GM12864 (cell line): ENCODE data around the gene KLC4.
"Not testable (repeated sequence)": the region's sequence is repeated elsewhere in the genome, so short reads cannot be mapped to it uniquely, and the experiment has no call there.

Source experiments
- DNase-seq: peaks from one replicate; pipeline ENCODE4 v3.0.0-alpha.2; 2011; ENCODE audit warnings: low read depth
- H3K4me3 ChIP-seq: 2 replicates; pipeline ENCODE4 v1.5.1; 2011; ENCODE audit warnings: mild to moderate bottlenecking, low read depth, low read length, control low read depth
- TF ChIP-seq, protein P1 (sequence below): IDR thresholded peaks from 2 replicates; pipeline ENCODE4 v1.5.1; 2011; ENCODE audit warnings: low read depth, mild to moderate bottlenecking, moderate library complexity, low read length, control low read depth, inconsistent platforms; ENCODE audit errors: missing control alignments

The KLC4 gene

DNA sequence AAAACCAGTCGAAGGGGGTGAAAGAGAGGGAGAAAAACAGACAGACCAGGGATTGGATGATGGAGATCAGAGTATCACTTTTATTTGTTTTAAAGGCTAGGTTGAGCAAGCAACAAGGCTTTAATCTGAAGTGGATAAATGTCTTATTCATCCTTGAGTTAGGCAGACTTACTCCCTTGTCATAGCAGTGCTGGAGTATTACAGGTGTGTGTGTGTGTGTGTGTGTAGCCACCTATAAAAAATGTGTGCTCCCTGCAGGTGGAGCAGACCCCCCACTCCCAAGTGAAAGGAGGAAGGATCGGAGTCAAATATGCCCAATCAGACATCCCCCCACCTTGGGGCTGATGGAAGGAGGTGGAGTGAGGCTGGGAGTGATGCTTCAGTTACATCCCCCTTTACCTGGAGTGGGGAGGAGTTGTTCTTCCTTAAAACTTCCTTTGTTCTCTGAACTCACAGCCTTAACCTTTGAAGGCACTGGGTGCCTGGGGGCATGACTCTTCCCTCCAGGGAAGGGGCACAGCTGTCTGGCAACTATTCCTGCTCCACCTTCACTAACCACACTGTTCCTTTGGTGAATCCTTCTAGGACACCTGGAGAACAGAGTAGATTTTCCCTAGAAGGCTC lies 43.9 kb downstream of the KLC4 start:
- TF ChIP-seq, protein P1, sequence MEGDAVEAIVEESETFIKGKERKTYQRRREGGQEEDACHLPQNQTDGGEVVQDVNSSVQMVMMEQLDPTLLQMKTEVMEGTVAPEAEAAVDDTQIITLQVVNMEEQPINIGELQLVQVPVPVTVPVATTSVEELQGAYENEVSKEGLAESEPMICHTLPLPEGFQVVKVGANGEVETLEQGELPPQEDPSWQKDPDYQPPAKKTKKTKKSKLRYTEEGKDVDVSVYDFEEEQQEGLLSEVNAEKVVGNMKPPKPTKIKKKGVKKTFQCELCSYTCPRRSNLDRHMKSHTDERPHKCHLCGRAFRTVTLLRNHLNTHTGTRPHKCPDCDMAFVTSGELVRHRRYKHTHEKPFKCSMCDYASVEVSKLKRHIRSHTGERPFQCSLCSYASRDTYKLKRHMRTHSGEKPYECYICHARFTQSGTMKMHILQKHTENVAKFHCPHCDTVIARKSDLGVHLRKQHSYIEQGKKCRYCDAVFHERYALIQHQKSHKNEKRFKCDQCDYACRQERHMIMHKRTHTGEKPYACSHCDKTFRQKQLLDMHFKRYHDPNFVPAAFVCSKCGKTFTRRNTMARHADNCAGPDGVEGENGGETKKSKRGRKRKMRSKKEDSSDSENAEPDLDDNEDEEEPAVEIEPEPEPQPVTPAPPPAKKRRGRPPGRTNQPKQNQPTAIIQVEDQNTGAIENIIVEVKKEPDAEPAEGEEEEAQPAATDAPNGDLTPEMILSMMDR: no peak
- no peak for DNase-seq
- no peak overlapping the region for H3K4me3 ChIP-seq

DNA sequence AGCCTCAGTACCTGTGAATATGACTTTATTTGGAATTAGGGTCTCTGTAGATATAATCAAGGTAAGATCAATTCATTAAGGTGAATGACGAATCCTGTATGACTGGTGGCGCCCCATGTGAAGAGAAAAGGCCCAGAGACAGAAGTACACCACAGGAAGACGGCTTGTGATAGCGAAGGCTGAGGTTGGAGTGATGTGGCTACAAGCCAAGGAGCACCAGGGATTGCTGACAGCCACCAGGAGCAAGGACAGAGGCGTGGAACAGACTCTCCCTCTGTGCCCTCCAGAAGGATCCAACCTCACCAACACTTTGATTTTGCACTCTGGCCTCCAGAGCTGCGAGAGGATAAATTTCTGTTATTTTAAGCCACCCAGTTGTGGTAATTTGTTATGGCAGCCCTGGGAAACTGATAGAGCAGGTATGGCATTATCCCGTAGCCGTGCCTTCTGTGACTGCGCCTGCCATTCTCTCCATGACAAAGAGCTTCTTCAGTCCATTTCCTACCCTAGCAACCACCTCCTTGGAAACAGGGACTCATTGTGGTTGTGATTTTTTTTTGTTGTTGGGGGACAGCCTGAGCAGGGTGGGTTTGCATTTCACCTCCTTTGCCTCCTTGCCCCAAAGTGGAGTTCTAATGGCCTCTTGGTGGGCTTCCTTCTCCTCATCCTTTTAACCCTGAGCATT lies 46.2 kb downstream of the KLC4 start:
- TF ChIP-seq, protein P1: no peak
- H3K4me3 ChIP-seq: no peak overlapping the region
- DNase-seq: no peak

DNA sequence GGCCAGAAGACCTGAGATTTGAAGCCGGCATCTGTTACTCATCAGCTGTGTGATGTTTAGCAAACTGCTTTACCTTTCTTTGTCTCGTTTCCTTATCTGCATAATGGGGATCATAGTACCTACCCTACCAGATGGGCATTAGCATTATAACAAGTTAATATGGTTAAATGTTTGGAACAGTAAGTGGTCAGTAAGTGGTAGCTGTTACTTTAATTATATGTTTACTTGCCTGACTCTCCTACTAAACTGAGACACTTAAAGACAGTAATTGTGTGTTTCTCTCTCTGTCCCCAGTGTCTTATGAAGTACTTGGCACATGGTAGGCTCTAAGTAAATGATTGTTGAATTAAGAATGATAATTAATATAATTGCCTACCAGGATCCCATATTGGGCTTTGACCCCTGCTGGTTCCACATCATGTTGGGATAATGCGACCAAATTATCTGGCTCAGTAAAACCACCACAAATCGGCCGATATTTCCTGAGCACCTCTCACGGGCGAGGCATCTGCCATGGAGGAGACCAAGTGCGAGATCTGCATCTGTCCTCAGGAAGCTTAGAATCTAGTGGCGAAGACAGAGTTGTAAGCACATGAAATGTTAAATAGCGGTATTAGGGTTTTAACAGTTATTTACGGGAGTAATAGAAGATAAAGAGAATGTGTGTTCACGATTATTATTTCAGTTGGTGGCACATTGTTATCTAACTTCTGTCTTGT lies 48.1 kb downstream of the KLC4 start:
- TF ChIP-seq, protein P1: no peak
- DNase-seq: no peak
- no peak overlapping the region for H3K4me3 ChIP-seq

DNA sequence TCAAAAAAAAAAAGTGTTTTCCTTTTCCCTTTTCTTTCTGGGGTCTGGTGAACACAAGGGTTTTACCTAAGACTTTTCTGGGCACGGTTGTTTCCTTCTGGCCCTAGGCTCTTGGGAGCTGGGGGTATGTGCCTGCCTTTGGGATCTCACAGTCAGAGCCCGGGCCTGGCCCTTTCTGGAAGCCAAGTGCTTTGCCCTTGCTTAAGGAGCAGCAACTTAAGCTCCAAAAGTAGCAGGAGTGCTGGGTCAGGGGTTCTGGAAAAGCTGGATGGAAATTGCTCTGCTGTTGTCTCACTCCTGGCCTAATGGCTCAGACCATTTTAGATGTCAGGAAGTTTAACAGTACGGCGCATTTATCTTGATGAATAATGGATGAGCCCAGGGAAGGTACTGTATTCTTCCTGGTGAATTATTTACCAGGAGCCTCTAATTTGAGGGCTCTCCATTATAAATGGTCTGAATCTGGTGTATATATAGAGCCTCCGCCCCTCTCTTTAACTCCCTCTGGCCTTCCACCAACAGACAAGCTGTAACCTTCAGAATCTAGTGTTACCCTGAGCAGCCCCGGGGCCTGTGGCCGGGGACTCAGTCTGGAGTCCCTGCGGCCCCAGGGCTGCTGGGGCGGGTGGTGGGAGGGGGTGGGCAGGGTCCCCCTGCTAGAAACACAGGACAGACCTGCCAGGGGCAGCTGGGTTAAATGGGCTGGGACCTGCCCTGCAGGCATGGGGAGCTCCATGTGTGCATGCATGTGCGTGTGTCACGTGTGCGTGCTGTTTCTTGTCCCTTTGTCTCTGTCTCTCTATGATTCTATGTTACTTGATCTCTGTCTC lies 54.2 kb downstream of the KLC4 start:
- DNase-seq: no peak
- TF ChIP-seq, protein P1: no peak
- H3K4me3 ChIP-seq: no peak overlapping the region

DNA sequence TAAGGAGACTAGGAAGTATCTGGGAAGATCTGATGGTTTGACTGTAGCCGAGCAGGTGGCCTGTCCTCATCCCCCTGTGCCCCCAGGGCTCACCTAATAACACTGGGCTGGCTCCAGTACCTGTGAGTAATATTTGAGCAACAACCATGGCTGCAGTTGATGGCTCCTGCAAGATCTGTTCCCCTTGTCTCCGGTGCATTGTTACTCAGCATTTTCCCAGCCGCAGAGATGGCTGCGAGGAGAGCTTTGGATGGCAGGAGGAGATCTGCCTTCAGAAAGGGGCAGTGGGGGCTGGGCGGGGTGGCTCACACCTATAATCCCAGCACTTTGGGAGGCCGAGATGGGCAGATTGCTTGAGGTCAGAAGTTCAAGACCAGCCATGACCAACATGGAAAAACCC lies 55.9 kb downstream of the KLC4 start:
- no peak for DNase-seq
- no peak overlapping the region for H3K4me3 ChIP-seq
- TF ChIP-seq, protein P1: no peak

DNA sequence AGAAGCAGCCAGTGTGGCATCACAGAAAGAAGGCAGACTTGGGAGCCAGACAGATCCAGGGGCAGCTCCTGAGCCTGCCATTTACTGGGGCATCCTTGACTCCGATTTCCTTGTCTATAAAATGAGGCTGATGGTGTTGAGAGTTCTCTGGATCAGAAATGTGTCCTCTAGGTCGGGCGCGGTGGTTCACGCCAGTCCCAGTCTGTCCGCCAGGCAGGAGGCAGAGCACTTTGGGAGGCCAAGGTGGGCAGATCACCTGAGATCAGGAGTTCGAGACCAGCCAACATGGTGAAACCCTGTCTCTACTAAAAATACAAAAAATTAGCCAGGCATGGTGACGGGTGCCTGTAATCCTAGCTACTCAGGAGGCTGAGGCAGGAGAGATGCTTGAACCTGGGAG lies 58.0 kb downstream of the KLC4 start:
- H3K4me3 ChIP-seq, DNase-seq: not testable (repeated sequence)

DNA sequence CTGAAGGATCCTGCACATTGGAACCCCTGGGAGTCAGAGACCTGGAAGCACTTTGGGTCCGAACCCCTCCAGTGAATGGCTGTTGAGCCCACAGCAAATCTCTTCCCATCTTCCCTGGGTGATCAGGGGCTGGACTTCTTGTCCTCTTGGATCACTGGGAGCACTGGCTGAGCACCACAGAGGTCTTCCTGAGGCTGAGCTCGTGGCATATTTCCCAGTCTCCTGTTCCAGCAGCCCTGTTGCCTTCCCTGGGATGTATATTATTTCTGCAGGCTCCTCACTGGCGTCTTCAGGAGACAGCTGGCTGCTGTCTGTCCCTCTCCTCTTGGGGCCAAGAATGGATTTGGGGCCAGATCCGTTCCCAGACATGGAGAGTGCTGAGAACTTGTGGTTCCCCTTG lies 60.1 kb downstream of the KLC4 start:
- TF ChIP-seq, protein P1: no peak
- no peak for DNase-seq
- no peak overlapping the region for H3K4me3 ChIP-seq
